Raji (cell line): ENCODE measurements around the gene PRKG2.

Source experiments
- POLR2A ChIP-seq: IDR thresholded peaks from 2 replicates; pipeline ENCODE4 v1.6.1; 2011; ENCODE audit warnings: low read depth, low read length, control low read depth; ENCODE audit not compliant: insufficient read depth

PRKG2 gene

DNA sequence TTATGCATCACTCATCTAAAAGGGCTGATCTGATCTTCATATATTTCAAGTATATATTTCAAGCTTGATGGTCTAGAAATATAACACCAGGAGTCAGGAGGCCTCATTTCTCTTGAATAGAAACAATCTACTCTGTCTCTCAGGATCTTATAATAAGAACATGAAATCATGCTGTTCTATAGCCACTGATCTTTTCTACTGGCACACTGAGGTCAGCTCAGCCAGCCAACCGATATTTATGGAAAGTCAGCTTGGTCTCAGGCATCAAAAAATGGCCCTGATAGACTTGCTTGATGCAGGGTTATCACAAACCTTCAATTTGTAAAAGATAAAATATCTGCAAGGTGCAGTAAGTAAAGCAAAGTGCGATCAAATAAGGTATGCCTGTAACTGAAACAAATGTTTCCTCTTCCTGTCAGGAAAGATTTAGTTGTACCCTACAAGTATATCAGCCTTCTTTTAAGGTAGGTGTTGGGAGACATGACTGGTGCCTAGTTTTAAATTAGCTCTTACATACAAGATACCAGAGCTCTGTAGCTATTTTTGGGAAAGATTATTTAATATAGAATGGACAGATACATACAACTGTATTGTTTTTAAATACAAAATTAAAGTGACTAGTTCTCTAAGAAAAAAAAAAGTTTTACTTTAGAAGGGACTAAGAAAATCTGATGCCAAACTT, 121.2 kb downstream of the PRKG2 start:
- no peak for TF ChIP-seq POLR2A

- TF ChIP-seq POLR2A = no peak
Measured at GRCh38 chr4:81085979-81086378, 129.0 kb downstream of the PRKG2 start.

DNA sequence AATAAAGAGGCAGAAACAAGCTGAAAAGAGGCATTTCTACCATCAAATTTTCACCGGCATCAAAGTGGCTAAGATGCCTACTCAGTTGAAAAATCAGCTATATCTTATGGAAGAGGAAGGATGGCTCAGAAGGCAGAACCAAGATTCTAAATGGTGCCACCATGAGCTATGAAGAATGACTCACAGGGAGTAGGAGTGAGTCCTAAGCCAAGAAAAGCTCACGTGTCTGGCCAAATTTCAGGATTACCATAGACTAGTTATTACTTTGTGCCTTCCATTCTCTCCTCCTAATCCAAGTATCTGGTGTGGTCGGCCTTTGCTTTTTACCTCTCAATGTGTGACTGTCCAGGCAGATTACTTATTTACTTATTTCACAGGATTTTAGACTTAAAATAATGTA, 129.7 kb downstream of the PRKG2 start:
- TF ChIP-seq POLR2A = no peak

GRCh38 chr4:81084634-81085033, 130.4 kb downstream of the PRKG2 start:
- TF ChIP-seq POLR2A = no peak

DNA sequence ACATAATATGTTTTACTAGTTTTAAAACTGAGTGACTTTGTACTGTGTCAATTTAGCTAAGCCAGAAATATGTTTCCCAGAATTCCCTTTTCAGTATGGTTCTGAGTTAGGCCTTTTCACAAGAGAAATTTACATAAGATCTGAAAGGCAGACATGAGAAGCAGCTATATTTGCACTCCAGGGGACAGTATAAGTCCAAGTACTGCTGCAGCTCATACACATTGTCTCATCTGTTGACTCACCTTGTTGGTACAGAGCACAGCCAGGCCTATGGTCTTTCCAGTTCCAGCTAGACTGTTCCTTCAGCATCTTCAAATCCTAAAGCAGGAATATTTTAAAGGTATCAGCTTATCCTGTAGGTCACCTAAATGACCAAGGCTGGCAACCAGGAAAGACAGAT, 131.0 kb downstream of the PRKG2 start:
- no peak for TF ChIP-seq POLR2A

DNA sequence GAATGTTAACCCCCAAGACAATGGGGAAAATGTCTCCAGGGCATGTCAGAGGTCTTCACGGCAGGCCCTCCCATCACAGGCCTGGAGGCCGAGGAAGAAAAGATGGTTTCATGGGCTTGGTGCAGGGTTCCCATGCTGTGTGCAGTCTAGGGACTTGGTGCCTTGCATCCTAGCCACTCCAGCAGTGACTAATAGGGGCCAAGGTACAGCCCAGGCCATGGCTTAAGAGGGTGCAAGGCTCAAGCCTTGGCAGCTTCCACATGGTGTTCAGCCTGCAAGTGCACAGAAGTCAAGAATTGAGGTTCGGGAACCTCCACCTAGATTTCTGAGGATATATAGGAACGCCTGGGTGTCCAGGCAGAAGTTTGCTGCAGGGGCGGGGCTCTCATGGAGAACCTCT, 133.9 kb downstream of the PRKG2 start:
- TF ChIP-seq POLR2A = no peak

DNA sequence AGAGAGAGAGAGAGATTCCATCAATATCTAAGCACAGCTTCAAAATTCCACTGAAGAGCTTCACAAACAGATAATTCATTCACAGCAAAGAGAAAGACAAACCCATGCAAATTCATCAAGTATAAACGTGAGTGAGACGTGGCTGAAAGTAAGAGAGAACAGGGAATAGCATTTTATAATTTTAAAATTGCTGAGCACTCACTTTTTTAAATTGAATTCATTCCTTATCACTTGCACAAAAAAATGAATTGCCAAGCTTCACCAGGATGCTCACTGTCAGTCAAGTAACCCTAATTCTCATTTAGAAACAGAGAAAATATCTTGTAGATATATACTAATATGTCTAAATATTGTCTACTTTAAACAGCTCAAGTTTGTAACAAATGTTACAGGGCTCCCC, 144.0 kb downstream of the PRKG2 start:
- TF ChIP-seq POLR2A = no peak

GRCh38 chr4:81069706-81070331, 145.2 kb downstream of the PRKG2 start:
- no peak for TF ChIP-seq POLR2A

DNA sequence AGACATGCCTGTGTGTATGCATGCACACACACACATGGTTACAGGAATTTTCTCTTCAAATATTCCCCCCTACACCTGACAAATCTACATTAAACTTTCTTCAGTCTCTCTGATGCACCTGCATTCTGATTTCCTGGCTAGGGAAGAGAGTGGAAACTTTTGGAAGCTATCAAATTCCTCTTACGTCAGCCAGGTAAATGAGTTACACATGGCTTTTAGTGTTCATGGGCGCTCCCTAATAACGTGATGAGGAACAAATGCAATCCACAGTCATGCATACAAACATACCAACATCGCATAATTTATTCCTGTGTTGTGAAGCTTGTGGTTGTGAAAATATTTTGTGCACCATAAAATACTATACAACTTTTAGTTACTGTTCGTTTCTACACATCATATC, 149.6 kb downstream of the PRKG2 start:
- no peak for TF ChIP-seq POLR2A

DNA sequence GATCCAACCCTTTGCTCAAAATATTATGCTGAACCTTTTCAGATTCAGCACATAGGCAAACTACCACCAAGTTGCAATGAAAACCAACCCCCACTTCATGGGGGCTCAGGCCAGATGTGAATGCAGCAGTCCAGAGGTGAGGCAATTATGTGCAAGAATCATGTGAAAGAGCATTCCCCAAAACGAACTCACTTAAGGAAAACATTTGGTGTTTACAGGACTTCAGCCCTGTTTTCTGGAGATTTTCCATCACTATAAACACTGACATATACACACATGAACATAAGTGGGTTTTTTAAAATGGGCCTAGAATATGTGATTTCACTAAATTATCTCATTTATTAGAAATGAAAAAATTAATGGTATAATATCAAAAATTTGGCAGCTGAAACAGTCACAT, 153.0 kb downstream of the PRKG2 start:
- TF ChIP-seq POLR2A = no peak

GRCh38 chr4:81061344-81061730, 153.7 kb downstream of the PRKG2 start:
- no peak for TF ChIP-seq POLR2A

DNA sequence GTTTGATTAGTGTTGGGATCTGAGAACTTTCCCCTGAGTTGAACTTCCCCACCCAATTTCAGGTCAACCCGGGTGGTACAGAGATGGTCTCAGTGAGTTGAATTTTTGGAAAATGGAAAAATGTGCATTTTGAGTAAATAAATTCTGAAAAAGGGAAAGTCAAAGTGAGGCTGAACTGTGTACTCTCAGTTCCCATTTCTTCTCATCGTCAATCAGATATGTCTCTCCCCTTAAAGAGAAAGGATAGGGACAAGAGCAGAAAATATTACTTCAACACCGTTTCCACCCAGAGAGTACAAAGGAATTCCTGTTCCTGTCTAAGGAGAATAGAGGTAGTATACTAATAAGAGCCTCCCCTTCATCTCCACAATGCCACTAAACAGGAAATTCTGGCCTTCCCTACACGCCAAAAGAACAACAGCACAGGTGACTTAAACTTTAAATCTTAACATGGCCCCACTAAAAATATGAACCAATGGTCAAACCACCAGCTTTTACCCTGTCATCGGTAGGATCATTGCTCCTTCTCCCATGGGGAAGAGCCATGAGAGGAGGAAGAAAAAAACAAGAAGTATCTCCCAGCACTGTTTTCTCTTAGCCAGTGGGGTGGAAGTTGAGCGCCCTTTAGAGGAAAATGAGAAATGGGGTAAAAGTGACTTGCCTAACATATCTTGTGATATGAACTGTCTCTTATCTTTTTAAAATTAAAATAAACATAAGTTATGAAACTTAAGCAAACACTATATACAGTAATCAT, 154.3 kb downstream of the PRKG2 start:
- no peak for TF ChIP-seq POLR2A

DNA sequence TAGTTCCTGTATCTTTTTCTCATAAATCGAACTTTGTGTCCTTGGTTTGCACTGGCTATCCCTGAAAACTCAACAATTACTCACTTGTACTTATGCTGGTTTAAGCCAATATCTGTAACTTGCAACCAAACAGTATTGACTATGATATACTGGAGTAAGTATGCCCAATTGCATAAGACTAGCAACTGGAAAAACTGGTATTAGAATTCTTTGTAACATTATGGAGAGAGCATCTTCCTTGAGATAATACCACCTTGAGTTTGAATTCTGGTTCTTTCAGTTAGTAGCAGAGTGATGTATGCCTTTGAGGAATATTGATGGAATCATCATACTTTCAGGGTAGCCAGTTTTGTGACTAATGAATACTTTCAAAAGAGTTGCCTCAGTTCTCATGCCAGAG, 156.4 kb downstream of the PRKG2 start:
- no peak for TF ChIP-seq POLR2A

DNA sequence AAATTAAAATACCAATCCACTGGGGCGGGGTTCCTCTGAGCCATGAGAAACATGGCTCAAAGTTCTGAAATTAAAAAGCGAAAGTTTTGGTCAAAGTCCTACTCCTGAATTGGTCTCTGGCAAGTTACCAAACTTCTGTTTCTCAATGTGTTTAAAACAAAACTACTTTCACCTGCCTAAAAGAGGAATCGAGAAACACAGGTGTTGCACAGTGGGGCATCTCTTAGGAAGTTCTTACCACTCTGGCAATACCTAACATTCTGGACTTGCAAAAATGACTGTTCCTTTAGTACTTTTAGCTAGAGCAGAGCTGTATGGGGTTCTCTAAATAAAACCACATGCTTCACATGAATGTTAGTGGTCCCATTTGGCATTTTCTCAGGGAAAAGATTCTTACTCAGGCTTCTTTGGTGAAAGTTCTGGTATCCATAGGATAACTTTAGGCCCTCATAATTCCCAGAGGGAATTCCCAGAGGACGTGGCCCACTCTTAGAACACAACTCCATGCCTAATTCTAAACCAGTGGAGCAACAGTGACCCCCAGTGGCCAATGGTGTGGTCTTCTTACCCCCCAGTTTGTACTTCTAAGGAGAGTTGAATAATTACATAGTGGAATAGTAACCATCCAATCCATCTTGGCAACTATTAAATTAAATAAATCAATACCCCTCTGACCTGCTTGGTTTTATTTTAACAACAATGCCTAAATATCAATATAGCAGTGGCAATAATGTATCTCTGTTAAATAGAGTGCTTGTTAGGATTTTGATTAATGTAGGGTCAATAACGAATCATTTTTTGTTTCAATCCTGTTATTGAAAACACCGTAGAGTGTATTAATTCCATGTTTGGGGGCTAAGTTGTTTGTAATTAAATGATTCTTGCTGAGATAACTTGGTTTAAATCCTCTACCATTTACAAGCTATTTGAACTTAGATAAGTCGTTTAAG, 162.6 kb downstream of the PRKG2 start:
- no peak for TF ChIP-seq POLR2A

DNA sequence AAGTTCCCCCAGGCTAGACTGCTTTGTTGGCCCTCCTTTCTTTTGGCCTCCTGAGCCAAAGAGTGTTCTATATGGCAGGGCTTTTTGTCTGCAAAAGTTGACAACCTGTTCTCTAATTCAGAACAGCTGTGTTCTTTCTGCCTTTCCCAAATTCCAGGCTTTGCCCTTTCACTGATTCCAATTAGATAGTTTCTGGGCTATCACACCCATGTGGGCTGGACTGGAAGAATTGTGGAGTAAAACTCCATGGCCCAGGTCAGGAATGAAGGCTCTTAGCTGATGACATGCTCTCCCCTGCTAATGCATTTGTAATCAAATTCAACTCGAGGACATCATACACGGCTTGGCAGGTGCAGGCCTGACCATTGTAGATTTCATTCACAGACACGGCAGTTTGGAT, 165.1 kb downstream of the PRKG2 start:
- TF ChIP-seq POLR2A = no peak
